ENCODE measurements around the gene CTNNA2. TPM values are rescaled to one million over a fixed set of nuclear protein-coding genes. Genes with fewer than 3 reads are reported as not detected.

The CTNNA2 gene
- total RNA-seq, 3 donors from 2014 or later = 0.29 to 4.2 (median 1.1) TPM

DNA sequence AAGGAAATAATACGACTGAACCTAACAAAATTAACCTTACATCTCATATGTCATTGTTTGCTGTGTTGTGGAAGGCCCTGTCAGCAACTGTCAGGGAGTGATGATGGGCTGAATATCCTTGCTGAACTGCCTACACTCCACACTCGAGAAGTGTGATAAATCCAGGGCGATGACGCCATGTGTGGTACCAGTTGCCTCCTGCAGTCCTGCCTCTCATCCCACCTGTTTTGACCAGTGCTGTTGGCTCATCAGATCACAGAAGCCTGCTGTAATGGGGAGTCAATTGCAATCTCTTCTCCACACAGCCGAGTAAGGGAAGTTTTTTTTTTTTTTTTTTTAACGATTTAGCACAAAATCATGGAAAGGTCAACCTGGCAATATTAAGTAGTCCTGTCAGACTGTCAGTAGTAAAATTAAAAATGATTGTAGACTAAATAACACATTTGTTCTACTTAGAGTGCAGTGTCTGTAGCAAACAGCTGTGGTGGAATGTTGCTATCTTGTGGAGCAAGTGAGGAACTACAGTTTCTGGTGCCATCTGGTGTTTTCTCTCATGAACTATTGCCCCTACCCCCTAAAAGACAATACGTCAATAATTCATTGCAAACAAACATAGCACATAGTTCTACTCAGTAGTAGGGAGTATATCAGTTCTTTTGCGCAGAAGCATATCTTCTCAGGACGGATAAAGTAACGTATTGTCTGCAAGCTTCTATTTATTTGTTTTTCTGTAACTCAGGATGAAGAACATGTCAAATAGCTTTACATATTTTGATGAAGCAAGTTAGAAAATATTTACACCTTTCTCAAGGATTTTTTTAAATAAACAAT is 347.6 kb downstream of the CTNNA2 start:
- no peaks in the 10 kb centered on the region for H3K4me1 ChIP-seq (ENCODE audit: low read depth)
- peak in 1 of 3 donors; percentile 3 for DNase-seq
- no peak overlapping the region for H3K4me3 ChIP-seq
- no peaks in the 10 kb centered on the region for H3K36me3 ChIP-seq (ENCODE audit: low read depth)
- intact Hi-C loops (cut with DNase I, micrococcal nuclease) = no loop called here
- ATAC-seq = peak; percentile 30
- H3K9me3 ChIP-seq = no peaks in the 10 kb centered on the region
- TF ChIP-seq, protein P1, sequence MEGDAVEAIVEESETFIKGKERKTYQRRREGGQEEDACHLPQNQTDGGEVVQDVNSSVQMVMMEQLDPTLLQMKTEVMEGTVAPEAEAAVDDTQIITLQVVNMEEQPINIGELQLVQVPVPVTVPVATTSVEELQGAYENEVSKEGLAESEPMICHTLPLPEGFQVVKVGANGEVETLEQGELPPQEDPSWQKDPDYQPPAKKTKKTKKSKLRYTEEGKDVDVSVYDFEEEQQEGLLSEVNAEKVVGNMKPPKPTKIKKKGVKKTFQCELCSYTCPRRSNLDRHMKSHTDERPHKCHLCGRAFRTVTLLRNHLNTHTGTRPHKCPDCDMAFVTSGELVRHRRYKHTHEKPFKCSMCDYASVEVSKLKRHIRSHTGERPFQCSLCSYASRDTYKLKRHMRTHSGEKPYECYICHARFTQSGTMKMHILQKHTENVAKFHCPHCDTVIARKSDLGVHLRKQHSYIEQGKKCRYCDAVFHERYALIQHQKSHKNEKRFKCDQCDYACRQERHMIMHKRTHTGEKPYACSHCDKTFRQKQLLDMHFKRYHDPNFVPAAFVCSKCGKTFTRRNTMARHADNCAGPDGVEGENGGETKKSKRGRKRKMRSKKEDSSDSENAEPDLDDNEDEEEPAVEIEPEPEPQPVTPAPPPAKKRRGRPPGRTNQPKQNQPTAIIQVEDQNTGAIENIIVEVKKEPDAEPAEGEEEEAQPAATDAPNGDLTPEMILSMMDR (IDR thresholded peaks at IDR 0.05) = no peak

DNA sequence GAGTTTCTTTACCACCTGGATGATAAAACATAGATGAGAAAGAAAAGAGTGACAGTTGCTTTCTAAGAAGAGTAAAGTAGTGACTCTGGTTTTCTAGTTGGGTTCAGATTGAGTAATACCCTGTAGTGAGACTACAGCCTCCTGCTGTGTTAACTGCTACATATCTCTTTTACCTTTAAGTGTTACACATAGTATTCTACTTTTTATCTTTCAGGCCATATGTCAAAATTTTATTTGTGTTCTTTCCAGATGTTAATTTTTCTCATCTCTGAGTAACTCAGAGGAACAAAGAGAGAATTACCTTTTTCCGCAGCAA is 348.2 kb downstream of the CTNNA2 start:
- intact Hi-C loops (cut with DNase I, micrococcal nuclease) = no loop called here
- H3K4me3 ChIP-seq = no peak overlapping the region
- TF ChIP-seq, protein P1 (IDR thresholded peaks at IDR 0.05) = no peak
- no peaks in the 10 kb centered on the region for H3K36me3 ChIP-seq (ENCODE audit: low read depth)
- no peaks in the 10 kb centered on the region for H3K9me3 ChIP-seq
- H3K4me1 ChIP-seq (ENCODE audit: low read depth) = no peaks in the 10 kb centered on the region
- no peak for ATAC-seq
- no peak for DNase-seq

DNA sequence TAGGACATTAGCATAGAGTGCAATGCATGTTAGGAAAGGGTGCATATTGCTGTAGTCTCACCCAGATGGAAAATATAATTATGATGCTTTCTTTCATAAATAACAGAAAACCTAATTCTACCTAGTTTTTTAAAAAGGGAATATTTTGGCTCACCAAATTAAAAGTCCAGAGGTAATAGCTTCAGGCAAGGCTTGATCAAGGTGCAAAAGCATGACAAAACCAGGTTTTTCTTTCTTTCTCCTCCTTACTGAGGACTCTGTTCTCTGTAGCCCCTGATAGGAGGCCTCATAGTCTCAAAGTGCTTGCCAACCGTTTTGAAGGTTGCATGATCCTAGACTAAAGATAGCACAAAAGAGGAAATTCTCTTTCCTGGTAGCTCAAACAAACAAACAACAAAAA is 349.9 kb downstream of the CTNNA2 start:
- H3K4me3 ChIP-seq = no peak overlapping the region
- ATAC-seq (no peak), DNase-seq (no peak)
- intact Hi-C loops (cut with DNase I, micrococcal nuclease) = no loop called here
- no peaks in the 10 kb centered on the region for H3K36me3 ChIP-seq (ENCODE audit: low read depth)
- H3K4me1 ChIP-seq (ENCODE audit: low read depth) = no peaks in the 10 kb centered on the region
- TF ChIP-seq, protein P1 (IDR thresholded peaks at IDR 0.05) = no peak
- no peaks in the 10 kb centered on the region for H3K9me3 ChIP-seq

DNA sequence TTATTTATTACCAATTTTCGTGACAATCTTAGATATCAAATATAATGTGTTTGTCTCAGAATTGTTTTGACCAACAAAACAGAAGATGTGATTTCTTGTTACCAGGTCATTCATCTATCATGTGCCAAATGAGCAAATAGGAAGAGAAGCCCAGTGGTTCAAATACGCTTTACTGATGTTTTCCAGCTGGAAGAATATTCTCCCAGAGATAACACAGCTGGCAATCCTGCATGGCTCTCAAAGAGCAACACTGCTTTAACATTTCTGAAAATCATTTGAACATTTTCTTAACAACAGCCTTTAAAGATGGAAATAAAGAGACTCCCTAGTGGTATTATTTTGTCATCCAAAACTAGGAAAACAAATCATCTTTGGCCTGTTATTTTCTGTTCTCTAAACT is 359.8 kb downstream of the CTNNA2 start:
- Histone ChIP-seq H3K4me1 (ENCODE audit: low read depth) (no peaks in the 10 kb centered on the region), H3K4me3 (no peak overlapping the region), H3K9me3 (no peaks in the 10 kb centered on the region), H3K36me3 (ENCODE audit: low read depth) (no peaks in the 10 kb centered on the region)
- intact Hi-C loops (cut with DNase I, micrococcal nuclease) = no loop called here
- TF ChIP-seq, protein P1 (IDR thresholded peaks at IDR 0.05) = no peak
- ATAC-seq = no peak
- DNase-seq = no peak

DNA sequence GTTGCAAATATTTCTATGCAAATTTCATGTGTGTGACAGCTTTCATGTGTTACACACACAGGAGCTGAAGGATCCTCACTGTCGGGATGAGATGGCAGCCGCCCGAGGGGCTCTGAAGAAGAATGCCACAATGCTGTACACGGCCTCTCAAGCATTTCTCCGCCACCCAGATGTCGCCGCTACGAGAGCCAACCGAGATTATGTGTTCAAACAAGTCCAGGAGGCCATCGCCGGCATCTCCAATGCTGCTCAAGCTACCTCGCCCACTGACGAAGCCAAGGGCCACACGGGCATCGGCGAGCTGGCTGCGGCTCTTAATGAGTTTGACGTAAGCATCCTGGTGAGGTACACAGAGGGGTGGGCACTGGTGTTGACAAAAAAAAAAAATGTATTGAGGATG is 361.2 kb downstream of the CTNNA2 start:
- no peaks in the 10 kb centered on the region for H3K9me3 ChIP-seq
- no peak overlapping the region for H3K4me3 ChIP-seq
- no peaks in the 10 kb centered on the region for H3K4me1 ChIP-seq (ENCODE audit: low read depth)
- intact Hi-C loops (cut with DNase I, micrococcal nuclease) = no loop called here
- H3K36me3 ChIP-seq (ENCODE audit: low read depth) = no peaks in the 10 kb centered on the region
- ATAC-seq = no peak
- TF ChIP-seq, protein P1 (IDR thresholded peaks at IDR 0.05) = no peak
- DNase-seq = no peak
